Naive B cell (primary cell): ENCODE measurements around the gene AQP1. TPM values are rescaled to one million over a fixed set of nuclear protein-coding genes. Genes with fewer than 3 reads are reported as not detected.

Experiments
- ATAC-seq, 2 donors: fragments of 150-1000 bp; cut with Tn5 transposase; 2 replicates each; pipeline ENCODE4 v1.10.0; 2021; ENCODE audit warnings: low read depth in 2 of 2, mild to moderate bottlenecking in 2 of 2, moderate library complexity in 2 of 2
- DNase-seq: peaks from one replicate; pipeline ENCODE4 v3.0.0; 2022
- H3K27ac Mint-ChIP-seq, 6 donors: one replicate each; pipeline ENCODE4 v1.8.0; 2020 to 2022; ENCODE audit warnings: mild to moderate bottlenecking in 6 of 6, mixed read lengths in 6 of 6, moderate library complexity in 5 of 6, inconsistent platforms in 2 of 6
- H3K27me3 Mint-ChIP-seq, 3 donors: one replicate each; pipeline ENCODE4 v1.8.0; 2021 to 2022; ENCODE audit warnings: mixed read lengths in 3 of 3, mild to moderate bottlenecking in 1 of 3
- H3K36me3 Mint-ChIP-seq, 2 donors: one replicate each; pipeline ENCODE4 v1.8.0; 2020 to 2022; ENCODE audit warnings: mixed read lengths in 2 of 2, inconsistent platforms in 1 of 2, mild to moderate bottlenecking in 1 of 2
- H3K4me1 Mint-ChIP-seq, 3 donors: one replicate each; pipeline ENCODE4 v1.8.0; 2020 to 2022; ENCODE audit warnings: mixed read lengths in 3 of 3, inconsistent platforms in 1 of 3, mild to moderate bottlenecking in 1 of 3, moderate library complexity in 1 of 3
- H3K4me3 Mint-ChIP-seq, 8 donors: one replicate each; pipeline ENCODE4 v1.8.0; 2020 to 2022; ENCODE audit warnings: mild to moderate bottlenecking in 8 of 8, mixed read lengths in 8 of 8, moderate library complexity in 8 of 8, inconsistent platforms in 2 of 8
- H3K9me3 Mint-ChIP-seq, 7 donors: one replicate each; pipeline ENCODE4 v1.8.0; 2020 to 2022; ENCODE audit warnings: mixed read lengths in 7 of 7, mild to moderate bottlenecking in 5 of 7, inconsistent platforms in 2 of 7, moderate library complexity in 1 of 7
- polyA plus RNA-seq, 6 donors: library from polyadenylated mRNA; unstranded; fragments of 300-500 nt; fragmentation: Illumina TruSeq; gene quantifications; one replicate each; pipeline ENCODE4 v1.2.3, GENCODE V29; 2021; ENCODE audit warnings: low read depth in 6 of 6

AQP1 gene
- polyA plus RNA-seq, 6 donors from 2014 or later: not detected

DNA sequence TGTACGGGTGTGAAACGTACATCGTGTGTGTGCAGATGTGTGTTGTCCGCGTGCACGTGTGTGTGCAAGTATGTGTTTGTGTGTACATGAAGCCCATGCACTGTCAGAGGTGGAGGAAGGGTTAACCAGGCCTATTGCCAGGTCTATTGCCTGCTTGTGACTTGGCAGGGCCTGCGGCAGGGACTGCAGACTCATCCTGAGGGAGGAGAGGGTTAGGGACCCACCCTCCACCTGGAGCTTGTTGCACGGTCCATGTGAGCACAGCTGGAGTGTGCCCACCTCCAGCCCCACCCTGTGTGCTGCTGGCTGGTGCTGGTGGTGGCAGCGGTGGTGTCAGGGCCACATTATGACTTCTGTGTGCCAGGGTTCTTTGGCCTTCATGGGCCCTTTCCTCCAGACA, 7.1 kb upstream of the AQP1 start:
- no peak for DNase-seq
- Mint-ChIP-seq H3K9me3 (no peaks in the 10 kb centered on the region), H3K4me1 (no peaks in the 10 kb centered on the region), H3K4me3 (peak overlapping the region in 1 of 8 donors; percentile 15), H3K36me3 (no peaks in the 10 kb centered on the region), H3K27ac (no peak overlapping the region), H3K27me3 (no peaks in the 10 kb centered on the region)
- ATAC-seq: no peak

DNA sequence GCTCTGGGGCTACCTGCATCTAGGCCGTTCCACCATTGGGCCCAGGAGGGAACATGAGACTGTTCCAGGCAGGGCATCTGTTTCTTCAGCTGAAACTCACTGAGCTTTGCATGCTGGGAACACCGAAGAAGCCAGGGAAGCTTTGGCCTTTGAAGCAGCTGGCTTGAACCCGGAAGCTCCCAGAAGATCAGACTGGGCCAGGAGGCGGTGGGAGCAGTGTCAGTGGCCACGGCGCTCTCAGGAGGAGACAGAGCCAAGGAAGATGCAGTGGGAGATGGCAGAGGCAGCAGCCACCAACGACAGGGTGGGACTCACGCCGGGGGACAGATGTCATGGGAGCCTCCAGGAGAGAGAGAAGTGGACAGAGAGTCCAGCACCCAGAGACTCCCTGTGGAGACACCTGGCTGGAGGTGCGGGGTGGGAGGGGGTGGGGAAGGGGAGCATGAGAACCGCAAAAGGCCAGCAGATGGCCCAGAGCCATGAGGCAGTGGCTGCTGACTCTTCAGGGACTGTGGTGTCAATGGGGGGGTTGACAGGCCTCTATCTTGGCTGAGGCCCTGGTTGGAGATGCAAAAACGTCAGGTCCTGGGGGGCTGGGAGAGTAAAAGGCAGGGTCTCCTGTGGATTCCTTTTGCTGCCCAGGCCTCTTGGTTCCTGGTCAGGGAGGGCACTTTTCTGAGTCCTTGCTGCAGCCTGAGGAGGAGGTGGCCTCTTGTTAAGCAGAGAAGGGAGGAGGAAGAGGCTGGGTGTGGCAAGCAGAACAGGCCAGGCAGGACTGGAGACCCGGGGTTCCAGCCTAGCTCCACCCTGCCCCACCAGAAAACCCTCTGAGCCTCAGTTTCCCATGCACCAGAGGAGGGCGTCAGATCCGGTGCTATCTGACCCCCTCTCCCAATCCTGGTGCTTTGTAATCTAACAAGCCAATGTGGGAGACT, 6.3 kb upstream of the AQP1 start:
- Mint-ChIP-seq H3K9me3 (no peaks in the 10 kb centered on the region), H3K4me1 (no peaks in the 10 kb centered on the region), H3K36me3 (no peaks in the 10 kb centered on the region), H3K4me3 (peak overlapping the region in 1 of 8 donors; percentile 64), H3K27me3 (no peaks in the 10 kb centered on the region), H3K27ac (no peak overlapping the region)
- ATAC-seq (no peak), DNase-seq (no peak)

DNA sequence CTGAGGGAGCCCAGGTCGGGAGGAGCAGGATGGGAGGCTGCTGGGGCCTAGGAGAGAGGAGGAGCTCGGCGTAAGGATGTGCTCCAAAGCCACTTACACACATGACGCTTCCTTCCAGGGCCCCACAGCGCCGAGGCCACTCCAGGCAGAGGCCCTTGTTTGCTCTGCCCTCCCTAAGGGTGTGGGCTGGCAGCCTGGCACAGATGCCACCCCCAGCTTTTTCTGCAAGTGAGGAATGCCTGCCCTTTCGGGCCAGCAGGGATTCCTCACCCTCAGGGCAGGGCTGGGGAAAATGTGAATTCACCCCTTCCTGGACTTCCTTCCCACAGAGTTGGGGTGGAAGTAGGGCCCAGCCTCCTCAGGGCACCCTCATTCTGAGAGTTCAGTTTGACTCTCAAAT, 5.6 kb upstream of the AQP1 start:
- no peak for ATAC-seq
- Mint-ChIP-seq H3K9me3 (no peaks in the 10 kb centered on the region), H3K27me3 (no peaks in the 10 kb centered on the region)

DNA sequence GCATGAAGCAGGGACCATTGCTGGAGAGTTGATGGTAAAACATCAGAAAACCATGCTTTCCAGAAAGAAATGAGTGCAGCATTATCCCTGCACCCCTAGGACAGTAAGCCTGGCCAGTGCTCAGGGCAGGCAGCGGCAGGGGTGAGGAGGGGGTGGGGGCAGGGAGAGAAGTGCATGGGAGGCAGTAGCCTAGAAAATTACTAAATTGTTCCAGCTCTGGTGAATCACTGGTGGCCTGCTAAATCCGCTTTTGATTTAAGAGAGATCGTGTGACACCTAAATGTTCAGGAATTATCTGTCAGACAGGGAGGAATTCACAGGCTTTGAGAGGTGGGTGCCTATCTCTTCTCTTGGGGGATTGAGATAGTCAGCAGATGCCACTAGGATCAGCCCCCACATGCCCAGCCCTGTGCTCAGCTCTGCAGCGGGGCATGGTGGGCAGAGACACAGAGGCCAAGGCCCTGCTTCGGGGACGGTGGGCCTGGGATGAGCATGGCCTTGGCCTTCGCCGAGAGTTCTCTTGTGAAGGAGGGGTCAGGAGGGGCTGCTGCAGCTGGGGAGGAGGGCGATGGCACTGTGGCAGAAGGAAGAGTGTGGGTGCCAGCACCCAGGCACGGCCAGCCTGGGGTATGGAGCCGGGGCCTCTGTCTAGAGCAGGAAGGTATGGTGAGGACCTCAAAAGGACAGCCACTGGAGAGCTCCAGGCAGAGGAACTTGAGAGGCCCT, 5.0 kb upstream of the AQP1 start:
- ATAC-seq (no peak), DNase-seq (no peak)
- Mint-ChIP-seq H3K4me3 (no peak overlapping the region), H3K4me1 (peaks cover 0 to 4% (median 0%) of the 10 kb centered on the region in 3 donors), H3K36me3 (no peaks in the 10 kb centered on the region), H3K27ac (no peak overlapping the region), H3K9me3 (no peaks in the 10 kb centered on the region), H3K27me3 (no peaks in the 10 kb centered on the region)

More for the DNA sequence above, 5.6 kb upstream of the AQP1 start:
- no peak for DNase-seq
- no peak overlapping the region for H3K27ac Mint-ChIP-seq
- no peak overlapping the region for H3K4me3 Mint-ChIP-seq
- peaks cover 0 to 4% (median 0%) of the 10 kb centered on the region in 3 donors for H3K4me1 Mint-ChIP-seq
- no peaks in the 10 kb centered on the region for H3K36me3 Mint-ChIP-seq

DNA sequence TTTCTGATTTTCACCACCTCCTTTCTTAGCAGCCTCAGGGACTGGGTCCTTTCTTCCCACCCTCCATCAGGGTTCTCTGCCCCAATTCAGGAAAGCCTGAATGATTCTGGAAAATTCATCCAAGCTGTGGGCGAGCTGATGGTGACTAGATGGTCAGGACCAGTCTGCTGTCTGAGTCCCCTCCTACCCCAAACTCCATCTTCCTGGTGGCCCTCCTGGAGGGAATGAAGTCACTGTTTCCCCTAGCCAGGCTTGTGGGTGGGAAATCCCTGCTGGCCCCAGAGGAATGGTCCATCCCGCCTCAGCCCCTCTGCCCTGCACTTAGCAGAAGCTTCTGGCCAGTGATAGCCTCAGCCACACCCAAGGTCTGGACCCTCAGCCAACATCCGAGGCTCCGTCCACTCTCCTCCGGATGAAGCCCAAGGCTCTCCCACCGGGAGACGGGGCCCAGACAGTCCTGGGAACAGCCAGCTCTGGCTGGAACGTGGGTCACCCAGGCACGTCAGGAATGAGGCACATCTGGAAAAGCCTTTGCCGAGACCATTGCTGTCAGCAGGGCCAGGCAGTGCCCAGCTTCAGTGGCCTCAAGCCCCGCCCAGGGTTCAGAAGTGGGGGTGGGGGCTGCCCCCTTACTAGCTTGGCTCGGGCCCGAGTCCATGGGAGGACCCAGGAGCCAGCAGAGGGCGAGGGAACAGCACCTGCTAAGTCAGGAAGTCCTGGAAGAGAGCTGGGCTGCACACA, 4.0 kb upstream of the AQP1 start:
- H3K4me1 Mint-ChIP-seq: peaks cover 0 to 4% (median 0%) of the 10 kb centered on the region in 3 donors
- H3K27ac Mint-ChIP-seq: no peak overlapping the region
- DNase-seq (no peak), ATAC-seq (no peak)
- no peaks in the 10 kb centered on the region for H3K36me3 Mint-ChIP-seq
- no peak overlapping the region for H3K4me3 Mint-ChIP-seq
- no peaks in the 10 kb centered on the region for H3K27me3 Mint-ChIP-seq
- H3K9me3 Mint-ChIP-seq: no peaks in the 10 kb centered on the region

DNA sequence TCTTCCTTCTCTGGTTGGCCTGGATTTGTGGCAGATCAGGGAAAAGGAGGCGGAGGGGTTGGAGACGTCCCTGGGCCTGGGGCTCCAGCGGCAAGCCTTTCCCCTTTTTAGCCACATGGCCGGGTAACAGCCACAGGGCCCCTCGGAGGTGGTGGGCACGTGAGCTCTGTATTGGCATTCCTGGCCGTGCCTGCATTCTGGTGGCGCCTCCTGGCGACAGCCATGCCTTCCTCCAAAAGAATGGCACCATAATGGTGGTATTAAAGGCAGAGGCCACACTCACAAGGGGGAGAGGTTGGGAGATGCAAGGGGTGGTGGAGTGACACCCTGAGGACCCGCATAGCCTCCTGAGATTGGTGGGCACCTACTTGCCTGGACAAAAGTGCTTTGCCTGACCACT, 3.0 kb upstream of the AQP1 start:
- no peaks in the 10 kb centered on the region for H3K36me3 Mint-ChIP-seq
- H3K9me3 Mint-ChIP-seq: no peaks in the 10 kb centered on the region
- H3K27ac Mint-ChIP-seq: no peak overlapping the region
- H3K4me1 Mint-ChIP-seq: peaks cover 0 to 4% (median 0%) of the 10 kb centered on the region in 3 donors
- no peak for ATAC-seq
- H3K27me3 Mint-ChIP-seq: no peaks in the 10 kb centered on the region
- DNase-seq: no peak
- no peak overlapping the region for H3K4me3 Mint-ChIP-seq

DNA sequence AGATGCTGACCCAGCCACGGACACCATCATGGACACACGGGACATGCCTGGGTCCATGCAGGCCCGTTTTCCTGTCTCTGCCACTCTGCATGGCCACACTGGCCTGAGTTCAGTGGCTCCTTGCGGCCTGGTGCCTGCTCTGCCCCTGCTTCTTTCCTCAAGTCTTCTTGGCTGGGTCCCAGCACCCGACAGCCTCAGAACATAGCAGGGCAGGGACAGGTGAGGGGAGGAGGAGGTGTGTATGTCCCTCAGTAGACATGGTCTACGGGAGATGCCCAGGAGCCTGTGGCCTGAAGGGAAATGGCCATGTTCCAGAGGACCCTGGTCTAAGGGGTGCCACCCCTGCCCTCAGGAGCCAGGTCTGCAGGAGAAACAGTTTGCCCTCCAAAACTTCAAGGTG, 2.2 kb upstream of the AQP1 start:
- Mint-ChIP-seq H3K4me3 (no peak overlapping the region), H3K27me3 (no peaks in the 10 kb centered on the region), H3K9me3 (no peaks in the 10 kb centered on the region), H3K36me3 (no peaks in the 10 kb centered on the region), H3K27ac (no peak overlapping the region), H3K4me1 (peaks cover 0 to 4% (median 0%) of the 10 kb centered on the region in 3 donors)
- DNase-seq (no peak), ATAC-seq (no peak)

DNA sequence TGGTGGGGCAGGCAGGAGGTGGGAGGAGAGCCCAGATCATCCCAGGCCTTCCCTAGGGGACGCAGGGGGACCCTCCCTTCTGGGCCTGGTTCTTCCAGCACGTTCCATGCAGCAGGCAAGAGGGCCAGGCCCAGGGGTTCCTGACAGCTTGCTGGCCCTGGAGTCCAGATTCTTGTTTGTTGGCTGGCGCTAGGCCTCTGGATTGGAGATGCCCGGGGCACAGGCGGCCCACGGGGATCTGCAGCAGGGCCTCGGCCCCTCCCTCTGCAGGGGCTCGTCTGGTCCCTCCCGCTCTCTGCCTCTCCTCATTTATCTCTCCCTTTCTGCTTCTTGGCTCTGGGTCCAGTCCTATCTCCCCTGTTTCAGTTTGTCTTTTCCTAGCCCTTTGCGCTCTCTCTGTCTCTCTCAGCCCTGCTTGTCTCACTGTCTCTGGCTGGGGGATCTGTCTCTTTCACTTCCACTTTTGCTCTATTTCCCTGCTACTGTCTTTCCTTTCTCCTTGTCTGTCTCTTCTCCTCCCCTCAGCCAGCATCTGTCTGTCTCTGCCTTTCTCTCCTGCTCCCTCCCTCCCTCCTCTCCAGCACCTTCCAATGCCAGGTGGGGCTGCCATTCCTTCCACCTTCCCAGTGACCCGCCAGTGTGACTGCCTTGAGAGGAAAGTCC, 1.1 kb upstream of the AQP1 start:
- DNase-seq (no peak), ATAC-seq (no peak)
- H3K36me3 Mint-ChIP-seq: no peaks in the 10 kb centered on the region
- H3K9me3 Mint-ChIP-seq: no peaks in the 10 kb centered on the region
- peaks cover 0 to 4% (median 0%) of the 10 kb centered on the region in 3 donors for H3K4me1 Mint-ChIP-seq
- peak overlapping the region in 1 of 8 donors; percentile 22 for H3K4me3 Mint-ChIP-seq
- no peaks in the 10 kb centered on the region for H3K27me3 Mint-ChIP-seq
- H3K27ac Mint-ChIP-seq: peak overlapping the region in 2 of 6 donors; percentile 47 to 80

DNA sequence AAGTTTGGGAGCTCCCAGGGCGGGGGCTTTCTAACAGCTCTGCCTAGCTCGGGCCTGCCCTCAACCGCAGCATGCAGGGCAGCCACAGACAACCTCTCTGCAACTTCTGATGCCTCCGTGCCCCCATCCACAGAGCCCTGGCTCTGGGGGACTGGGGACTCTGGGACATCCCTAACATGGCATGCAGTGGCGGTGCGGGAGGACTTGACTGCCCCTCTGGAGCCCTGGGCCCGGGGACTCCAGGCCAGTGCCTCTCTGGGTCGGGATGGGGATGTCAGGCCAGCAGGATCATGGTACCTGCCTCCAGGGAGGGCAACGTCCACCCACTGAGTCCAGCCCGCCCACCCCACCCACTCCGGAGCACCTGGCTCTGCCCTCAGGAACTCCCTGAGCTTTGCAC, 520 bp upstream of the AQP1 start:
- no peak overlapping the region for H3K4me3 Mint-ChIP-seq
- DNase-seq: no peak
- no peak overlapping the region for H3K27ac Mint-ChIP-seq
- ATAC-seq: no peak
- no peaks in the 10 kb centered on the region for H3K27me3 Mint-ChIP-seq
- H3K36me3 Mint-ChIP-seq: no peaks in the 10 kb centered on the region
- peaks cover 0 to 4% (median 0%) of the 10 kb centered on the region in 3 donors for H3K4me1 Mint-ChIP-seq
- H3K9me3 Mint-ChIP-seq: no peaks in the 10 kb centered on the region

DNA sequence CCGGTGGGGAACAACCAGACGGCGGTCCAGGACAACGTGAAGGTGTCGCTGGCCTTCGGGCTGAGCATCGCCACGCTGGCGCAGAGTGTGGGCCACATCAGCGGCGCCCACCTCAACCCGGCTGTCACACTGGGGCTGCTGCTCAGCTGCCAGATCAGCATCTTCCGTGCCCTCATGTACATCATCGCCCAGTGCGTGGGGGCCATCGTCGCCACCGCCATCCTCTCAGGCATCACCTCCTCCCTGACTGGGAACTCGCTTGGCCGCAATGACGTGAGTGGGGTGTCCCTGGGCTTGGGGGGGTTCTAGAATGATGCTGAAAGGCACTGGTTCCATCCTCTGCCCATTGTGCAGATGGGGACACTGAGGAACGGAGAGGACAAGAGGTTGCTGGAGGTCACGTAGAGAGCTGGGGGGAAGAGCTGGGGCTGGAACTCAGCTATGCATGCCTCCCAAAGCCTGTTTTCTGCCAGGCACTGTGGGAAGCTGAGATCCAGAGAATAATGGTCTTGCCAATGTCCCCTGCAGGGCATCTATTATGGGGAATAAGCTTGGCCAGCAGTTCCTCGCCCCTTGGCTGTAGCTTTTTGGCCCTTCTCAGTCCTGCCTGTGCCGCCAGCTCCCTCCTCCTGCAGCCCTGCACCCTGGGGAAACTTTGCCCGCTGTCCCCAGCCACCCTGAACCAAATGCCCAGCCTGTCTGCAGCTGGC, 523 bp downstream of the AQP1 start:
- Mint-ChIP-seq H3K9me3 (no peaks in the 10 kb centered on the region), H3K27ac (no peak overlapping the region)

DNA sequence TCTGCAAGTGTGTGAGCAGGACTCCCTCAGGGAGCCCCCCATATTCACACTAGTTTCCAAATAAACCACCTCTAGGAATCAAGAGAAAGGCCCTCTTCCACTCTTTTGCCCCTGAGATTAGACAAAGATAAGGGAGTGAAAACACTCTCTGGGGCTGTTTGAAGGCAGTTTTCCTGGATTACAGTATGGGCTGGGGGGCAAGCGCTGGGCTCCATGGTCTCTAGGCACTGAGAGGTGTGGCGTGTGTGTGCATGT, 1.0 kb downstream of the AQP1 start:
- Mint-ChIP-seq H3K4me1 (peaks cover 0 to 4% (median 0%) of the 10 kb centered on the region in 3 donors), H3K36me3 (no peaks in the 10 kb centered on the region), H3K9me3 (no peaks in the 10 kb centered on the region), H3K4me3 (no peak overlapping the region), H3K27me3 (no peaks in the 10 kb centered on the region), H3K27ac (no peak overlapping the region)
- no peak for ATAC-seq
- no peak for DNase-seq

More for the DNA sequence above, 523 bp downstream of the AQP1 start:
- DNase-seq (no peak), ATAC-seq (no peak)
- Mint-ChIP-seq H3K27me3 (no peaks in the 10 kb centered on the region), H3K36me3 (no peaks in the 10 kb centered on the region), H3K4me3 (no peak overlapping the region), H3K4me1 (peaks cover 0 to 4% (median 0%) of the 10 kb centered on the region in 3 donors)

DNA sequence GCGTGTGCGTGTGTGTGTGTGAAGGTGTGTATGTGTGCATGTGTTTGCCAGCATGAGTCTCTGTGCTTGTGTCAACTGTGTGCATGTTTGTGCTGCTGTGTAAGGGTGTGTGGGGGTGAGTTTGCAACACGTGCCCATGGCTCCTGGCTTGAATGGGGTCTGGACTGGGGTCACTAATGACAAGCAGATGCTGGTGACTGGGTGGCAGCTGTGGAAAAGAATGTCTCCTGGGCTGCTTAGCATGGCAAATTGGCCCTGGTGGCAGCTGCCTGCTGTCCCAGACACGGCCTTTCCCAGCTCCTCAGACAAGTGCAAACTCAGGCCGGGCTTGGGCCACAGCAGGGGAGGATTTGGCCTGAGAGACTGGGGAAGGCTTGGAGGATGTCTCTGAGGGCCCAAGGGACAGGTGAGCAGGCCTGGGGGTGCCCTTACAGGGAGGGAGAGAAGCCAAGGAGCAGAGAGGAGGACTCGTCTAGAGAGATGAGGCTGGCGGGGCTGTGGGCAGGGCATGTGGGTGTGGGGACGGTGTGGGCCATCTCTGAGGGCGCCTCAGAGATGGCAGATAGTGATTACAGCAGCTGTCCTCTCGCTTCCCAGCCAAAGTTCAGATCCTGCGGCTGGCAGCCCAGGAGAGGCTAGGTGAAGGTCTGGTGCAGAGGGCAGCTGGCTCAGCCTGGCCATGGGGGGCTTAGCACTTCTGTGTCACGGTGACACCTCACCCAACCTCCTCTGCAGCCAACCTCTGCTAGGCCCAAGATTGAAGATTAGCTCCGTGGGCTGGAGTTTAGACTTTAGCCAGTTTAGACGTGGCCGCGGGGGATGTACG, 1.5 kb downstream of the AQP1 start:
- no peak overlapping the region for H3K4me3 Mint-ChIP-seq
- no peaks in the 10 kb centered on the region for H3K36me3 Mint-ChIP-seq
- H3K27me3 Mint-ChIP-seq: no peaks in the 10 kb centered on the region
- peaks cover 0 to 4% (median 0%) of the 10 kb centered on the region in 3 donors for H3K4me1 Mint-ChIP-seq
- DNase-seq: no peak
- no peaks in the 10 kb centered on the region for H3K9me3 Mint-ChIP-seq
- ATAC-seq: no peak
- H3K27ac Mint-ChIP-seq: no peak overlapping the region
